ENCODE measurements around the gene CAMTA1.
"Not testable (repeated sequence)": the region's sequence is repeated elsewhere in the genome, so short reads cannot be mapped to it uniquely, and the experiment has no call there.

Gene CAMTA1

DNA sequence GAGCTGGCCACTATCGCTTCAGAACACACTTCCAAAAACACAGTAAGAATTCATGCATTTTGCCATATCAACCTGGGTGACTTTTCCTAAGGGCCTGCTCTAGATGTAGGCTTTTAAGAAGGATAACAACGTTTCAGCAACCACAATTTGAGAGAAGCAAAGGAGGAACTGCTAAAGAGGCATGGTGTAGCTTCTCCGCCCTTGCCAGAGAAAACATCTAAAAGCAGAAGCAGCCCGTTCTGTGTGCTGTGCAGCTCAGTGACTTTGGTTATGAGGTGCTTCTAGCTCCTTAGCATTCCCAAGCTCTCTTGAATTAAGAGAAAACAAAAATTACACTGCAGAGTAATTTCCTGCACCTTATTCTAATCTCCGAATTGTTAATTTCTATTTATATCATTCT is 1001.5 kb downstream of the CAMTA1 start:
- DNase-seq = no peak

DNA sequence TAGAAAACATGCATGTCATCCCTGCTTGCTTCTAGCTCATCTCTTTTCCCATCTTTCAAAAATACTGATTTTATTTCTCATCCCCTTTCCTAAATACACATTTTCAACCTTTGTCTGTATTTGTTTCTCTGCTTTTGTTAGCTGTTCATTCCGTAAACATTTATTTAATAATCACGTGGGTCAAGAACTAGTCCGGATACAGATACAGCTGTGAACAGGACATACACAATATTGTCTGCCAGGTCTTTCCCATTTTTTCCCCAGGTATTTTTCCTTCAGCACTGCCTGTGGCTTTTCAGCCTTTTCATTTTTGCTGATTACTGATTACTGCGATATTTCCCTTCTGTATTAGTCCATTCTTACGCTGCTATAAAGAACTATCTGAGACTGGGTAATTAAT is 1004.6 kb downstream of the CAMTA1 start:
- DNase-seq = no peak

DNA sequence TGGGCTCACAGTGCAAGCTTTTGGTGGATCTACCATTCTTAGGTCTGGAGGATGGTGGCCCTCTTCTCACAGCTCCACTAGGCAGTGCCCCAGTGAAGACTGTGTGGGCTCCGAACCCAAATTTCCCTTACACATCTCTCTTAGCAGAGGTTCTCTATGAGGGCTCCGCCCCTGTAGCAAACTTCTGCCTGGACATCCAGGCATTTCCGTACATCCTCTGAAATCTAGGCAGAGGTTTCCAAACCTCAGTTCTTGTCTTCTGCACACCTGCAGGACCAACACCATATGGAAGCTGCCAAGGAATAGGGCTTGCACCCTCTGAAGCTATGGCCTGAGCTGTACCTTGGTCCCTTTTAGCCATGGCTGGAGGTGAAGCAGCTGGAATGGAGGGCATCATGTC is 1005.8 kb downstream of the CAMTA1 start:
- not testable (repeated sequence) for DNase-seq

DNA sequence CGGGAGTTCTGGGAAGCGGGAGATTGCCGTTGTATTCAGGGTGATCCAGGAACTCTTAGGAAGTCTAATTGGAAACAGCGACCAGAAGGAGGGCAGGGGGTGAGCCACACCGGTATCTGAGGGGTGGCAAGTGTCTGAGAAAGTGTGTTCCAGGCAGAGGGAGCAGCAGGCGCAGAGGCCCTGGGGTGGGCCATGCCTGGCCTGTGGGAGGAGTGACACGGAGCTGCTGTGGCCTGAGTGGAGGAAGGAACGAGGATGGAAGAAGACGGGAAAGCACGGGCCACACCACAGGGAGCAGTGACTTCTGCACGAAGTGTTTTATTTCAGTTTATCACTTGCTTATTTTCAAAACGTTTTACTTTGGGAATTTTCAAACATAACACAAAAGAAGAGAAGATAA is 1010.2 kb downstream of the CAMTA1 start:
- DNase-seq = no peak

DNA sequence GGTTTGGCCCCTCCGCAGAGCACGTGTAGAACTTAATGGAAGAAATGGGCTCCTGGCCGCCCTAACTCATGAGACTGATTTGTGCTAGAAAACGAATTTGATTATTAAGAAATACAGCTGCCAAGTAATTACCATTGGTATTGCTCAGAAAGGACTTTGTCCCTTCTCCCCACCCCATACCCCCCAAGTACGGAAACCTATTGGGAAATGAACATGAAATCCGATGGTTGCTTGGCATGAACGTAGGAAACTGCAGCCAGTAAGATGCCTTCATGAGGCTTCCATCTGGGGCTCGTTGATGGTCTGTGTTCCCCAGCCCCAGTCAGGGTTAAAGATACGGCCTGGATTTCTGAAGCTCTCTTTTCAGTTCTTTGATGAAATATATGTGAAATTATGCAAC is 1020.2 kb downstream of the CAMTA1 start:
- DNase-seq = no peak

DNA sequence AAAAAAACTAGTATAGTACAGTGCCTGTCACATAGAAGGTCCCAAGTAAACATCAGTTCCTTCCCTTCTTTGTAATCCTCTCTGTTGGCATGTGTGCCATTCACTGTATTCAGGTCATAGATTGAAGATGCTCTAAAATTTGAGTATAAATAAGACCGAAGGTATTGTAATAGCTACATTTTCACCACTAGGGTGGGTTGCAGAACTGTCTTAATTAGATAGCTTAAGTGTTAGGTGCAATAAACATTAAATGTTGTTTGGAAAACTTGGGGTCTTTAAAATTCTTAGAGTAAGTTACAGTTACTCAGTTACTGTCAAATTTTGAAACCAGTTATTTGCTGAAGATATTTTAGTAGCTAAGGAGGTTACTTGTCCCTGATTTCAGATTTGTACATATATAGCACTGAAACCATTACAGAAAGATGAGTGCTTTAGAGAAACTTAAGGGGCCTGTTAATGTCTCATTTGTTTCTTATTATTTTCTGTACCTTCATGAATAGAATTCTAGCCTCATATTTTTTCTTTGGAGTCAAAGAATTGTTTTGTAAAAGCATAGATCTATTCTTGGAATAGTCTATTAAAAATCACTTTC is 1023.1 kb downstream of the CAMTA1 start:
- no peak for DNase-seq

DNA sequence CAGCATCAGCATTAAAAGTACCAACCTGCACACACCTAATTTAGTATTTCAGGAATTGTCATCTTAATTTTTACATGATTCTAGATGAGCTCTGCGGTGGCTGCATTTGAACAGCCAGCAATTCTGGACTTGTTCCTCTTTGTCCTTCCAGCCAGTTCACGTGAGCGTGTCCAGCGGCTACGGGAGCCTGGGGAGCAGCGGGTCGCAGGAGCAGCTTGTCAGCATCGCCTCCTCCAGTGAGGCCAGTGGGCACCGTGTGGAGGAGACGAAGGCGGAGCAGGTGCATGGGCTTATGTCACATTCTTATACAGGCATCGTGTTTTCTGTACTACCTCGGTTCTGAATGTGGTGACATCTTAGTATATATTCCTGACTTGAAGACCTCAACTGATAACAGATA is 1024.5 kb downstream of the CAMTA1 start:
- no peak for DNase-seq

DNA sequence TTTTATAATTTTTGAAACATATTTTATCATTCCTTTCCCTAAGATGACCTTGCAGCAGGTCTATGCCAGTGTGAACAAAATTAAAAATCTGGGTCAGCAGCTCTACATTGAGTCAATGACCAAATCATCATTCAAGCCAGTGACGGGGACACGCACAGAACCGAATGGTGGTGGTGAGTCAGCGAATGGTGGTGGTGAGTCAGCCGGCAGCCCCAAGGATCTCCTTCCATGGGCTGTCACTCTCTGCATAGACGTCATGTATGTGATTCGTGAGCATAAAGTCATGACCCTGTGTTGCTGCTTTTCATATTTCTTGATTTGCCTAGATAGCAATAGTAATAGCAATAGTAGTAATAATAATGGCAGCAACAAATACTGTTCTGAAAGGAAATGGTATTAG is 1025.1 kb downstream of the CAMTA1 start:
- no peak for DNase-seq

DNA sequence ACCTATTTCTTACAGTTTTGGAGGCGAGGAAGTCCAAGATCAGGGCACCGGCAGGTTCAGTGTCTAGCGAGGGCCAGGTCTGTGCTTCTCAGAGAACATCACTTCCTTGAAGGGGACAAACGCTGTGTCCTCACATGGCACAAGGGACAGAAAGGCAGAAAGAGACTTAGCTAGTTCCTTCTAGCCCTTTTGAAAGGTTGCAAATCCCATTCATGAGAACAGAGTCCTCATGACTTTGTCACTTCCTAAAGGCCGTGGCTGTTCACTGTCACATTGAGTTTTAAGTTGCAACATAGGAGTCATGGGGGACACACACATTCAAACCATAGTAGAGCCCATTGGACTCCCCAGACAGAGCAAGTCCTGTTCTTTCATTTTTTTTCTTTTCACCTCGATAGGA is 1026.2 kb downstream of the CAMTA1 start:
- DNase-seq = no peak

DNA sequence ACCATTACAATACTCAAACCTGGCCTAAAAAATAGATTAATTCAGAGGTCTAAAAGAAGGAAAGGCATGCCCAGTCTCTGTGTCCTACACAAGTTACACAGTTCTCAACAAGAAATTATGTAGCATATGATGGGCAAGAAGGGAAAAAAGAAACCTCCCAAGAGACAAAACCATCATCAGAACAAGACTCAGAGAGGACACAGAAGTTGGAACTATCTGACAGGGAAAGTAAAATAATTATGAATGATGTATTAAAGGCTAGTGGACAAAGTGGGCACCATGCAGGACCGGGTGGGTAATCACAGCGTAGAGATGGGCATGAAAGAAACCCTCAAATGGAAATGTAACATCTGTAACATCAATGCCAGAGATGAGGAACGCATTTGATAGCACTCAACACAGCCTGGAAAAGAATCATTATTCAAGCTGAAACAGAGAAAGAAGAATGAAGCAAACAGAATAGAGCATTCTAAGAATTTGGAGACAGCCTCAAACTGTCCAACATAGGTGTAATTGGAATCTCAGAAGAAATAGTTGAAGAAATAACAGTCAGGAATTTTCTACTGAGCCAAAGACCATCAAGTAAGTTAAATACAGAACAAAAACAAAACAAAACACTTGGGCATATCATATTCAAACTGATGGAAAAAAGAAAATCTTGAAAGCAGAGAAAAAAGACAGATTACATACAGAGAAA is 1028.6 kb downstream of the CAMTA1 start:
- no peak for DNase-seq

All from activated gamma-delta T cell (primary cell).